T-helper 1 cell treated with Interleukin-12 subunit alpha and Interleukin-12 subunit beta and Interleukin-4 antibody, amounts not matched to agents 30 μg/mL and 1 μg/mL, for 36 hours (primary cell): ENCODE measurements around the gene SHROOM2.

Source experiments
- H3K27ac Mint-ChIP-seq: one replicate; pipeline ENCODE4 v1.8.0; 2021; ENCODE audit warnings: mild to moderate bottlenecking, mixed read lengths
- H3K27me3 Mint-ChIP-seq: one replicate; pipeline ENCODE4 v1.8.0; 2021; ENCODE audit warnings: low read depth, mixed read lengths
- H3K36me3 Mint-ChIP-seq: one replicate; pipeline ENCODE4 v1.8.0; 2021; ENCODE audit warnings: low read depth, mixed read lengths
- H3K4me1 Mint-ChIP-seq: one replicate; pipeline ENCODE4 v1.8.0; 2021; ENCODE audit warnings: low read depth, mixed read lengths
- H3K4me3 Mint-ChIP-seq: one replicate; pipeline ENCODE4 v1.8.0; 2021; ENCODE audit warnings: mild to moderate bottlenecking, moderate library complexity, mixed read lengths
- H3K9me3 Mint-ChIP-seq: one replicate; pipeline ENCODE4 v1.8.0; 2021; ENCODE audit warnings: mixed read lengths

Gene SHROOM2

DNA sequence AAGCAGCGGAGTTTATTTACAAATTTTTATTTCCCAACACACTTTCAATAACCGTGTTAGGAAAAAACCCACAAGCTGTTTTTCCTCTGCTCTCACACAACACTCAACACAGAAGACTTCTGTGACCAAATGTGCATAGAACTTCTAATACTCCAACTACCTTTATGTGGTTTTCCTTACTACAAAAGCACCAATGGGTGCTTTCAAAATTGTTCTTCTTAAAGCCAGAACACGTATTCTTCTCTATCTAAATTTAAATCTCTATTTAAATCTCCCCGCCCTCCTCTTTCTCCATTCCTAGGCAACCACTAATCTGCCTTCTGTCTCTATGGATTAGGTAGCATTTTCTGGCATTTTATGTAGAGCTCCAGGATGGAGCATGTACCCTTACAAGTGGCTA, 90.0 kb downstream of the SHROOM2 start:
- Mint-ChIP-seq H3K36me3 (no peaks in the 10 kb centered on the region), H3K4me3 (no peak overlapping the region), H3K27ac (no peak overlapping the region), H3K9me3 (no peaks in the 10 kb centered on the region), H3K4me1 (peaks cover 2% of the 10 kb centered on the region), H3K27me3 (peaks cover 27% of the 10 kb centered on the region)

DNA sequence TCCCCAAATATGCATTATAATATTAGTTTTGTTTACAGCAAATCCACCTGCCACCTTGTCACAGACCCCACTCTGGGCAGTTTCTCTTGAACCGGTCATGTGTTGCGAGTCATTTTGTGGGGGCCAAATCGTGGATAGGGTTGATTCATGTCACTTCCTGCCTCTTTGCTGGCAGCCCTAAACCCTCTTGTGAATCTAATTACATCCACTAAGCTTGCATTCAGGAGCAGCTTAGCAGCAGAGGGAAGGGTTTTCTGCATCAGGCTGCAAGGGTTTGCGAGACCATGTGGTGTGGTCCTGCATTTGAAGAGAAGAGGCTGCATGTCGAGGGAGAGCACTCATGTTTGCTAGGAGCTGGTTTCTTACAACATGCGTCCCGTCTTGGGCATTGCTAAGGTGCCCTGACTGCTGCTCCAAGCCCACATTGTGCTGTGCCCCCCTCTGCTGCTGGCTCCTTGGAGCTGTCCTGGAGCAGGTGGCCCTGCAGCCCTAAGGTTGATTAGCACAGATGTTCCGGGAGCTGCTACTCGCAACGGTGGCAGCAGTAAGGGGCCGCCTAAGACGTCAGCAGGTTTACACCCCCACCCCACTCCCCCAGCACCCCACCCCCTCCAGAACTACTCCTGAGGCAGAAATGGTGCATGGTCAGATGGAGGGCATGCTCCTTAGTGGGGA, 92.1 kb downstream of the SHROOM2 start:
- H3K27me3 Mint-ChIP-seq: peaks cover 22% of the 10 kb centered on the region
- peaks cover 2% of the 10 kb centered on the region for H3K4me1 Mint-ChIP-seq
- H3K27ac Mint-ChIP-seq: no peak overlapping the region
- no peaks in the 10 kb centered on the region for H3K36me3 Mint-ChIP-seq
- no peak overlapping the region for H3K4me3 Mint-ChIP-seq
- H3K9me3 Mint-ChIP-seq: no peaks in the 10 kb centered on the region

DNA sequence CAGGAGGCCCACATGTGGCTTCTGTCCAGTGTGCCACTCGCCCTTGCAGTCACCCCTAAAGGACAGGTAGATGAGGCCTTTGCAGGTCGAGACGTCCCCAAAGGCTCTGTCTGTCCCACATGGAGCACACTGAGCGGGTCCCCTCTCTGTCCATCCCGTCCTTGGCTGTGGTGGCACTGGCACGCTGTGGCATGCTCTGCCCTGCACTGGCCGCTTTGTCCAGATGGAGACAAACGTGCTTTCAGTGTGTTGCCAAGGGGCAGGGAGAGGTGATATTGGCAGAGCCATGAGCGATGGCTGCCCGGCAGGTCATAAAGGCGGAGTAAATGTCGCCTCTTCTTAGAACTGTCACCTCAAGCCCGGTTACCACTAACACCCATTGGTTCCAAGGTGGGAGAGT, 94.0 kb downstream of the SHROOM2 start:
- Mint-ChIP-seq H3K27me3 (peaks cover 16% of the 10 kb centered on the region), H3K36me3 (no peaks in the 10 kb centered on the region), H3K4me1 (peaks cover under 1% of the 10 kb centered on the region)

DNA sequence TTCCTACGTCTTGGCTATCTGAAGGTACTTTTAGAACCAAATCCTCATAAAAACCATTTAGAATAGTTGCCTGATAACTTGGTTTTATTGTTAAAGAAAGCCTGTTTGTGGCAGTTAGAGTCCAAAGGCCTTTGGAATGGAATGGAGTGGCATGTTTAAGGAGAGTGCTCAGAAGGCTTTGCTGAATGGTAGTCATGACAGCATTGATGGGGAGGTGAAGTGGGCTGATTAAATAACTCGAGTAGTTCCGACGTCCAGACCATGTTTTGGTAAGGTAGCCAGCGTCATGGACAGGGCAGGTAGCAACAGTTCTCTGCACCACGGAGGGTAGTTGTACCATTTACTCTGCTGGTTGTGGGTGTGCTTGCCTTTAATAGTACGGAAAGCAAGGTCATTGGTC, 94.6 kb downstream of the SHROOM2 start:
- Mint-ChIP-seq H3K4me1 (peaks cover 1% of the 10 kb centered on the region), H3K36me3 (no peaks in the 10 kb centered on the region), H3K27ac (no peak overlapping the region), H3K9me3 (no peaks in the 10 kb centered on the region), H3K4me3 (no peak overlapping the region), H3K27me3 (peaks cover 13% of the 10 kb centered on the region)

More for the DNA sequence above, 94.0 kb downstream of the SHROOM2 start:
- H3K9me3 Mint-ChIP-seq: no peaks in the 10 kb centered on the region
- no peak overlapping the region for H3K27ac Mint-ChIP-seq
- H3K4me3 Mint-ChIP-seq: no peak overlapping the region

DNA sequence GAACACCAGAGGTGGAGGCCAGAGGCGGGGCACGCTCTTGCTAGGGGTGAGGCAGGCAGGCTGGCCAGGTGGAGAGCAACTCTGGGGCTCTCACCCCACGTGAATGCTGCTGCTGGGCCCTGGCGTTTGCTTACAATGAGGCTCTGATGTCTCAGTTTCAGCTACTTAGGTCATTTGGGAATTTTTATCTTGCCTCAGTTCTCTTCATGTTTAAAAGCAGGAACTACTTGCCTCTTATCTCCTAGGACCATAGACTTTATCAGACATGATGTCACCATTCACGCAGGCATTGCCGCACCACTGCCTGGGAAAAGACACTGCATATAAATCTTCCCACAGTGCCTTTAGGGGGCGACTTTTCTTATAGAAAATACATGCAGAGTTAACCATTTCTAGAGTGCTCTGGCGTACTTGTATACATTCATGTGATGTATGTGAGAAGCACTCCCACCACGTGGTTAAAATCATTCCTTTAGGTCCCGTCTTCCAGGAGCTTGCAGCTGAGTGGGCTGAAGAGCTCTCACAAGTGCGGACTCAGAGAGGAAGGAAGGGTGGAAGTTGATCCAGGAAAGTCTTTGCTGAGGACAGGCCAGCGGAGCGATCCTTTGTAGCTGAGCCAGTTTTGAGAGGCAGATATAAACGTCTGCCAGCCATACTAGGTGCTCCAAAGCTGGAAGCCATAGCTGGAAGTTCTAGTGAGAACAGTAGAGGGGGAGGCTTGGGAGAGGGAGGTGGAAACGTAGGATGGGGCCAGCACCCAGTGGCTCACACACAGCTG, 96.6 kb downstream of the SHROOM2 start:
- Mint-ChIP-seq H3K4me3 (no peak overlapping the region), H3K4me1 (peaks cover 1% of the 10 kb centered on the region), H3K36me3 (no peaks in the 10 kb centered on the region), H3K9me3 (no peaks in the 10 kb centered on the region), H3K27ac (no peak overlapping the region), H3K27me3 (peaks cover 4% of the 10 kb centered on the region)

DNA sequence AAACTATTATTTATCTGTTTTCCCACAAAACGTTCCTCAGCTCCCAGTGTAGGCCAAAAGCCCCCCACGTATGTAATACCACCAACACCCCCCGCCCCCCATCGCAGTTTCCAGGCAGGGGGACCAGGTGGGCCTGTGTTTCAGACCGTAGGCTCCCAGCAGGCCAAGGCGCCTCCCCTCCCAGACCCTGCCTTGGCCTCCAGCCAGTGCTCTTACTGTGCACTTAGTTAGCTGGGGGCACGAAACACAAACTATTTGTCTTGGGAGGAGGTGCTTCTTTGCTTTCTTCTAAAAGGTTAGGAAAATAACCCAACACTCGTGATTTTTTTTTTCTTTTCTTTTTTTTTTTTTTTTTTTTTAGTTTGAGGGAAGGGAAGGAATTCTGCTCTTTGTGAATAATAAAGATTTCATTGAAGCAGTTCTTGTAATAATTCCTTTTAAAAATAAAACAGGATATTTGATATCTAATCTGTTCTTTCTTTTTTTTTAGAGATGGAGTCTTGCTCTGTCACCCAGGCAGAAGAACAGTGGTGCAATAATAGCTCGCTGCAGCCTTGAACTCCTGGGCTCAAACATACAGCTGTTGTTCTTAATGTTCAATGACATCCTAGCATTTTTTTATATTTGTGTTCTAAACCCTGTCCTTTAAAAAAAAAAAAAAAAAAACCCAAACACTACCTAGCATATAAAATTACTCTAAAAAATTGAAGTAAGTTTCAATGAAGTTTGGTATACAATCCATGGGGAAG, 98.0 kb downstream of the SHROOM2 start:
- H3K4me3 Mint-ChIP-seq: no peak overlapping the region
- no peak overlapping the region for H3K27ac Mint-ChIP-seq
- no peaks in the 10 kb centered on the region for H3K9me3 Mint-ChIP-seq
- no peaks in the 10 kb centered on the region for H3K36me3 Mint-ChIP-seq
- H3K4me1 Mint-ChIP-seq: peaks cover 1% of the 10 kb centered on the region
- H3K27me3 Mint-ChIP-seq: peaks cover 4% of the 10 kb centered on the region

DNA sequence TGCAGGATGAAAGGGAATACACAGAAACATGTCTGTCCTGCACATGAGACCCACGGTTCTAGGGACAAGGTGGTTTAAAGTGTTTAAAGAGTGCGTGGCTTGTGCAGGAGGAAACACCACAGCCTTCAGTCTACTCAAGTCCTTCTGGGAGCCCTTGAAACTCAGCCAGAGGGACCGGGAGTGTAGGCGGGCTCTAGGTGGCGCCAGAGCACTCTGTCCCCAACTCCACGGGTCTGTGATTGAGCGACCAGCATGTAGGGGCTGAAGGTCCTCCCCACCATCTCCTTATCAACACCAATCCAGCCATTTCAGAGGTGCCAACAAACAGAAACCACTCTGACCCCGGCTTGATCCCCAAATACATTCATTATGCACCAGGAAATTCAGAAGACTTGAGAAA, 98.9 kb downstream of the SHROOM2 start:
- Mint-ChIP-seq H3K27ac (no peak overlapping the region), H3K9me3 (no peaks in the 10 kb centered on the region), H3K4me1 (peaks cover 1% of the 10 kb centered on the region), H3K36me3 (no peaks in the 10 kb centered on the region), H3K4me3 (no peak overlapping the region), H3K27me3 (peaks cover 4% of the 10 kb centered on the region)

DNA sequence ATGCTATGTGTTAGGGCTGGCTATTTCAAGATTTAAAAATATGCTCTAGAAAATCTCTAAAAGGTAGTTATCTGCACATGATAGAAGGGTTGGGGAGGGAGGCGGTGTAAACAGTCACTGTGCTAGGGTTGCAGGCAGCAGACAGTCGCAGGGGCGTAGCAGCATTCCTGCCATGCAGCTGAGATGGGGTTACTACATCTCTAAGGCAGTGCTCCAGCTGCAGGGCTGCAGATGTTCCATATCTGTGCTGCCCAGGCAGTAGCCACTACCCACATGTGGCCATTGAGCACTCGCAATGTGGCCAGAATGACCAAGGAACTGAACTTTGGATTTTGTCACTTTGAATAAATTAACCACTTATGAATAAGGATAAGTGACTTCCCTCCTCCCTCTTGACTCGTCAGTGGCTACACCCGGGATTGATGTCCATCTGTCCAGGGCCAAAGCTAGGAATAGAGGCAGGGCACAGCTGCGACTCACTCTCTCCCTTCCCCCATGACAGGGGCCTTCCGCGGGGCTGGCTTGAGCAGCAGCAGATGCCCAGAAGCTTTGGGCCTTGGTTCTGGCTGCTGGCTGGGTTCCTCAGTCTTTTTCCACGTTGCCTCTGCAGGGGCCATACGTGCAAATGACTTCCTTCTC, 101.5 kb downstream of the SHROOM2 start:
- no peak overlapping the region for H3K4me3 Mint-ChIP-seq
- H3K27ac Mint-ChIP-seq: no peak overlapping the region
- H3K36me3 Mint-ChIP-seq: no peaks in the 10 kb centered on the region
- H3K27me3 Mint-ChIP-seq: peaks cover 4% of the 10 kb centered on the region
- H3K4me1 Mint-ChIP-seq: peaks cover 1% of the 10 kb centered on the region
- H3K9me3 Mint-ChIP-seq: no peaks in the 10 kb centered on the region

DNA sequence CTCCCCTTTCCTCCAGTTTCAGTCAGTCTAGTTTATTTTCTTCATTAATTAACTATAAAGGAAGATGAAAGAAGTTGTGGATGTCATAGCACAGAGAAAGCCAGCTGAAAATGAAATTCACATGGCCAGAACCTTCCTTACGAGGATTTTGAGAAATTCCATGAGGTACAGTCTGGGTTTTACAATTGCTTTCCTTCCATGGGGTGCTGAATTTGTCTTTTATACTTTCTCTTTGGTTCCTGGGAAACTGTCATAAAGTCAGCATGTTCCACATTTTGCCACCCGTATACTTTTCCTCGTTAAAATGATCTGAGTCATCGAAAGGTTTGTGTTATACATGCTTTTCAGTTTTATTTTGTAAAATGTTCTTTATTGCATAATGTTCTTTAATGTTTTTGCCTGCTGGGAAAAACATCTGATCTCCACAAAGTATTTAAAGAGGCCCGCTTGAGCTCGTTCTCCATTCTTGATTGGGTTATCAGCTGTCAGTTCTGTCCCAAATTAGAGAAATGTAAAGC, 102.8 kb downstream of the SHROOM2 start:
- peaks cover 4% of the 10 kb centered on the region for H3K27me3 Mint-ChIP-seq
- peaks cover 1% of the 10 kb centered on the region for H3K4me1 Mint-ChIP-seq
- no peak overlapping the region for H3K27ac Mint-ChIP-seq

DNA sequence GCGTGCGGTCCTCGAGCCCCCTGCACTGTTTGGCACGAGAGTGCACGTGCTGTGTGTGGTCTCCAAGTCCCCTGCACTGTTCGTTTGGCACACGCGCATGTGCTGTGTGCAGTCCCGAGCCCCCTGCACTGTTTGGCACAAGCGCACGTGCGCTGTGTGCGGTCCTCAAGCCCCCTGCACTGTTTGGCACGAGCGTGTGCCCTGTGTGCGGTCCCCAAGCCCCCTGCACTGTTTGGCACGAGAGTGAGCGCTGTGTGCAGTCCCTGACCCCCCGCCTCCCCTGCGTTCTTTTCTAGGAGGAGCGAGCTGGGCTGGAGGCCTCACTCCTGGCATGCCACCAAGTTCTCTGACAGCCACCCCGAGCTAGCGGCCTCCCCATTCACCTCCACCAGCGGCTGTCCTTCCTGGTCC, 104.5 kb downstream of the SHROOM2 start:
- Mint-ChIP-seq H3K27me3 (no peaks in the 10 kb centered on the region), H3K36me3 (no peaks in the 10 kb centered on the region), H3K4me1 (no peaks in the 10 kb centered on the region), H3K9me3 (no peaks in the 10 kb centered on the region), H3K4me3 (no peak overlapping the region), H3K27ac (no peak overlapping the region)

More for the DNA sequence above, 102.8 kb downstream of the SHROOM2 start:
- no peaks in the 10 kb centered on the region for H3K36me3 Mint-ChIP-seq
- H3K9me3 Mint-ChIP-seq: no peaks in the 10 kb centered on the region
- H3K4me3 Mint-ChIP-seq: no peak overlapping the region

DNA sequence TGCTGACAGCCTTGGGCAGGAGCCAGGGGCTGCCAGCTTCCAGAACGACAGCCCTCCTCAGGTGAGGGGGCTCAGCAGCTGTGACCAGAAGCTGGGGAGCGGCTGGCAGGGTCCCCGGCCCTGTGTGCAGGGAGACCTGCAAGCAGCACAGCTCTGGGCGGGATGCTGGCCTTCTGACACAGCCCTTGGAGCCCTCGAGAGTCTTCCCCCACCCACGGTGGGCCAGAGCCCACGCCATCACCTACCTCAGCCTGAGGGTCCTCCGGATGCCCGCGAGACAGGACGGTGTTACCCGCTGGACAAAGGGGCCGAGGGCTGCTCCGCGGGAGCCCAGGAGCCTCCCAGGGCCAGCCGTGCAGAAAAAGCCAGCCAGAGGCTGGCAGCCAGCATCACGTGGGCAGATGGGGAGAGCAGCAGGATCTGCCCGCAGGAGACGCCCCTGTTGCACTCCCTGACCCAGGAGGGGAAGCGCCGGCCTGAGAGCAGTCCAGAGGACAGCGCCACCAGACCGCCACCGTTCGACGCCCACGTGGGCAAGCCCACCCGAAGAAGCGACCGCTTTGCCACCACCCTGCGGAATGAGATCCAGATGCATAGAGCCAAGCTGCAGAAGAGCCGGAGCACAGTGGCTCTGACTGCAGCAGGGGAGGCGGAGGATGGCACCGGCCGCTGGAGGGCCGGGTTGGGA, 109.1 kb downstream of the SHROOM2 start:
- Mint-ChIP-seq H3K27me3 (peaks cover 8% of the 10 kb centered on the region), H3K4me1 (no peaks in the 10 kb centered on the region), H3K27ac (no peak overlapping the region), H3K36me3 (no peaks in the 10 kb centered on the region), H3K9me3 (no peaks in the 10 kb centered on the region), H3K4me3 (no peak overlapping the region)

DNA sequence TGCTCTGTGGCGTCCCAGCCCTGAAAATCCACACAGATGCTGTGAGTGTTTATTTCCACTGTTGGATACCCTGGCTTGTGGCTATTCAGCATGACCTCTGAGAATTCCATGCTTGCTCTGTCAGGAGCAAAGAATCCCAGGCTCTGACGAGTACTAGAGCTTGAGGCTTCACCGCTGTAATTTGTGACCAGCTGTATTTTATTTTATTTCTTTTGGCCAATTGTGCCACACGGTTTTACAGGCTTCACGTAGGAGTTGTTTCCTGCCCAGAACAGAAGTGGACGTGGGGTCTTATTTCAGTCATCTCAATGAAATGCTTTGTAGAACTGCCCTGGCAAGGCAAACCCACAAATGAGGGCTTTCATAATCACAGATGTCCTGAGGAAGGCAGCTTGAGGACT, 111.5 kb downstream of the SHROOM2 start:
- peaks cover 11% of the 10 kb centered on the region for H3K27me3 Mint-ChIP-seq
- no peaks in the 10 kb centered on the region for H3K4me1 Mint-ChIP-seq
- H3K27ac Mint-ChIP-seq: no peak overlapping the region
- H3K9me3 Mint-ChIP-seq: no peaks in the 10 kb centered on the region
- no peak overlapping the region for H3K4me3 Mint-ChIP-seq
- H3K36me3 Mint-ChIP-seq: no peaks in the 10 kb centered on the region

DNA sequence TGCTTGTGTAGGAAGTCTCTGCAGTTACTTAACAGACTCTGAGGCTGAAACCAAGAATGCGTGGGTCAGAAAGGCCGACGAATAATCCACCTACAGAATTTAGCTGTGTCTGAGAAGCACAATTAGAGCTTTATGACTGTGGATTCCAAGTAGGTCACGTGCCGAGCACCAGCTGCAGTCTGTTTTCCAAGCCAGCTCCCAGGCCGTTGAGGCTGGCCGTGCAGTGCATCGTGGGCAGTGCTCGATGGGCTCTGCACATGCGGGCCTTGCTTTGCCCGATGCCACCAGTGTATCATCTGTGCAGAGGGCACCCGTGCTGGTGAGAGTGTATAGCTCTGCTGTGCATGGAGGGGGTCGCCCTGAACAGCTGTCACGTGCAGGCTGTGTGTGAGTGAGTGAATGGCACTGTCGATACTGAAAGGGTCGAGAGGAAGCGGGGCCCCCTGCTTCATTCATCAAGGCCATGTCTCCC, 113.4 kb downstream of the SHROOM2 start:
- H3K4me1 Mint-ChIP-seq: no peaks in the 10 kb centered on the region
- peaks cover 11% of the 10 kb centered on the region for H3K27me3 Mint-ChIP-seq
- H3K27ac Mint-ChIP-seq: no peak overlapping the region
- no peak overlapping the region for H3K4me3 Mint-ChIP-seq
- no peaks in the 10 kb centered on the region for H3K36me3 Mint-ChIP-seq
- no peaks in the 10 kb centered on the region for H3K9me3 Mint-ChIP-seq

DNA sequence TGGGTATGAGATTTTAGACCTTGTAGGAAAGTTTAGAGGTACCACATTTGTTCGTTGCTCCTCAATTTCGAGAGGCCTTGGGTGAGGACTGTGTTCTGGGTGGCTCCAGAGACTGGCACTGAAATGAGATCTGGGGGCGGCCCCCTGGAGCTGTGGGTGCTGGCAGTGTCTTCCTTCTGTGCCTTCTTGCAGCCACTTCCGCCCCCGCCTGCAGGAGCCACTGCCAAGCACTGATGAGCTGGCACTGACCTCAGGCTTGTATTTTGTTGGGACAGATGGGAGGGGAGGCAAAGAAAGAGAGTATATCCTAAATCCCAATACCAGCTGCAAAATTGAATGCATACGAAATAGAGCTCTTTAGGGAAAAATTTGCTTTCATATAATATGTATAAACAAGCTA, 116.4 kb downstream of the SHROOM2 start:
- Mint-ChIP-seq H3K4me1 (no peaks in the 10 kb centered on the region), H3K36me3 (no peaks in the 10 kb centered on the region), H3K4me3 (no peak overlapping the region), H3K27me3 (peaks cover 11% of the 10 kb centered on the region), H3K9me3 (no peaks in the 10 kb centered on the region), H3K27ac (no peak overlapping the region)
